GM12878 (cell line): ENCODE measurements around the gene MRPS9.

ENCODE experiments used
- ATF7 ChIP-seq: fragments of 450-650 bp; IDR thresholded peaks from 2 replicates; pipeline ENCODE4 v1.6.1; 2016; ENCODE audit warnings: low read depth, mild to moderate bottlenecking
- BCL11A ChIP-seq: IDR thresholded peaks from 2 replicates; pipeline ENCODE4 v1.6.1; 2011; ENCODE audit warnings: low read depth, low read length
- GABPA ChIP-seq: IDR thresholded peaks from 2 replicates; pipeline ENCODE4 v1.6.1; 2014; ENCODE audit warnings: antibody characterized with exemption, low read depth, mild to moderate bottlenecking, inconsistent platforms
- NRF1 ChIP-seq: conservative IDR thresholded peaks from 2 replicates; pipeline ENCODE4 v1.6.1; 2011; ENCODE audit warnings: mild to moderate bottlenecking, low read depth, low read length, improper control_type of control experiment
- POLR2A ChIP-seq: IDR thresholded peaks from 2 replicates; pipeline ENCODE4 v1.6.1; 2011; ENCODE audit warnings: low read depth, mild to moderate bottlenecking, low read length
- SIN3A ChIP-seq: IDR thresholded peaks from 2 replicates; pipeline ENCODE4 v1.6.1; 2012; ENCODE audit warnings: low read depth, low read length, improper control_type of control experiment
- TF ChIP-seq, protein P1 (sequence below): fragments of 450-650 bp; IDR thresholded peaks from 2 replicates; pipeline ENCODE4 v1.6.1; 2017; ENCODE audit warnings: mild to moderate bottlenecking
- TF ChIP-seq, protein P2 (sequence below), 3 experiments: IDR thresholded peaks in 2 of 3; conservative IDR thresholded peaks in 1 of 3; 2 replicates each; pipeline ENCODE4 v1.5.1; 2011; ENCODE audit warnings: low read depth in 3 of 3, low read length in 3 of 3, mild to moderate bottlenecking in 3 of 3, control low read depth in 2 of 3, moderate library complexity in 2 of 3, inconsistent platforms in 1 of 3, mixed read lengths in 1 of 3; ENCODE audit not compliant: control insufficient read depth in 2 of 3, insufficient read depth in 1 of 3; ENCODE audit errors: extremely low read depth in 1 of 3

DNA sequence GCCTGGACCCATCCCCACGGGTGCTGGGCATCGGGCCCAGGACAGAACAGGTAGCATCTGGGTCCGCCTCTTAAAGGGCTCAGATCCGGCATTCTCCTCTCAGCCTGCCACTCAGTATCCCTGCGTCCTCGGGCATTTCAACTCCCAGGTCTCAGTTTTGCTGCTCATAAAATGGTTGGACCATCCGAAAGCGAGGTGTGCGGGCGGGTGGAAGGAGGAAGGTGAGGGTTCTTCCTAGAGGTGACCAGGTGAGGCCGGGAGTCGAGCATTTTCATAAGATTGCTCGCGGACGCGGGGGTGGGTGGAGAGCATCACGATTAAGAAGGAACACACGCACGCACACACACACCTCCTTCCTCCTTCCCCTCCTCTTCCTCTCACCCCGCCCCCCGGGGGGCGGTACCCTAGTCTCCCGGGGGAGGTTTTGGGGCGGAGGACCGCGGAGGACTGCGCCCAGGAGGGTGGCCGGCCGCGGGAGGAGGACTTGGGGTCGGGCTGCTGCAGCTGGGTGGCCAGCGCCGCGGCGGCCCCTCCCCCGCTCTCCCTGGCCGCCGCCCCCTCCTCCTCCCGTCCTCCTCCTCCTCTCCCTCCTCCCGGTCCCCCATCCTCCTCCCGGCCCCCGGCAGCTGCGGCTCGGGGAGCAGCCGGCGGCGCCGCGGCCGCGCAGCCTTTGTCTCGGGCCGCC lies 105.7 kb downstream of the MRPS9 start:
- TF ChIP-seq GABPA = no peak
- no peak for TF ChIP-seq POLR2A
- TF ChIP-seq, protein P1, sequence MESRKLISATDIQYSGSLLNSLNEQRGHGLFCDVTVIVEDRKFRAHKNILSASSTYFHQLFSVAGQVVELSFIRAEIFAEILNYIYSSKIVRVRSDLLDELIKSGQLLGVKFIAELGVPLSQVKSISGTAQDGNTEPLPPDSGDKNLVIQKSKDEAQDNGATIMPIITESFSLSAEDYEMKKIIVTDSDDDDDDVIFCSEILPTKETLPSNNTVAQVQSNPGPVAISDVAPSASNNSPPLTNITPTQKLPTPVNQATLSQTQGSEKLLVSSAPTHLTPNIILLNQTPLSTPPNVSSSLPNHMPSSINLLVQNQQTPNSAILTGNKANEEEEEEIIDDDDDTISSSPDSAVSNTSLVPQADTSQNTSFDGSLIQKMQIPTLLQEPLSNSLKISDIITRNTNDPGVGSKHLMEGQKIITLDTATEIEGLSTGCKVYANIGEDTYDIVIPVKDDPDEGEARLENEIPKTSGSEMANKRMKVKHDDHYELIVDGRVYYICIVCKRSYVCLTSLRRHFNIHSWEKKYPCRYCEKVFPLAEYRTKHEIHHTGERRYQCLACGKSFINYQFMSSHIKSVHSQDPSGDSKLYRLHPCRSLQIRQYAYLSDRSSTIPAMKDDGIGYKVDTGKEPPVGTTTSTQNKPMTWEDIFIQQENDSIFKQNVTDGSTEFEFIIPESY = no peak
- TF ChIP-seq, protein P2, sequence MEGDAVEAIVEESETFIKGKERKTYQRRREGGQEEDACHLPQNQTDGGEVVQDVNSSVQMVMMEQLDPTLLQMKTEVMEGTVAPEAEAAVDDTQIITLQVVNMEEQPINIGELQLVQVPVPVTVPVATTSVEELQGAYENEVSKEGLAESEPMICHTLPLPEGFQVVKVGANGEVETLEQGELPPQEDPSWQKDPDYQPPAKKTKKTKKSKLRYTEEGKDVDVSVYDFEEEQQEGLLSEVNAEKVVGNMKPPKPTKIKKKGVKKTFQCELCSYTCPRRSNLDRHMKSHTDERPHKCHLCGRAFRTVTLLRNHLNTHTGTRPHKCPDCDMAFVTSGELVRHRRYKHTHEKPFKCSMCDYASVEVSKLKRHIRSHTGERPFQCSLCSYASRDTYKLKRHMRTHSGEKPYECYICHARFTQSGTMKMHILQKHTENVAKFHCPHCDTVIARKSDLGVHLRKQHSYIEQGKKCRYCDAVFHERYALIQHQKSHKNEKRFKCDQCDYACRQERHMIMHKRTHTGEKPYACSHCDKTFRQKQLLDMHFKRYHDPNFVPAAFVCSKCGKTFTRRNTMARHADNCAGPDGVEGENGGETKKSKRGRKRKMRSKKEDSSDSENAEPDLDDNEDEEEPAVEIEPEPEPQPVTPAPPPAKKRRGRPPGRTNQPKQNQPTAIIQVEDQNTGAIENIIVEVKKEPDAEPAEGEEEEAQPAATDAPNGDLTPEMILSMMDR (IDR thresholded peaks at IDR 0.05 in 2 of 3, conservative IDR thresholded peaks at IDR 0.05 in 1 of 3; ENCODE audit: control insufficient read depth in 2 of 3, extremely low read depth in 1 of 3, insufficient read depth in 1 of 3, low read depth in 3 of 3, low read length in 3 of 3) = no peak
- no peak for TF ChIP-seq NRF1
- TF ChIP-seq ATF7 = no peak
- no peak for TF ChIP-seq BCL11A
- TF ChIP-seq SIN3A = no peak
